Panc1 (cell line): ENCODE data around the gene SPO11. TPM values are rescaled to one million over a fixed set of nuclear protein-coding genes. Genes with fewer than 3 reads are reported as not detected.

Experiments used
- ATAC-seq: fragments of 200-7000 bp; cut with Tn5 transposase; 2 replicates; pipeline ENCODE4 v1.9.1; 2020; ENCODE audit warnings: mild to moderate bottlenecking, moderate library complexity
- BruUV-seq: library from RNA; stranded (reverse); fragments of 400-500 nt; replicated peaks from 2 replicates; lab custom pipeline; 2021; lab: Mats Ljungman, UMichigan
- CTCF ChIA-PET: fragments of 300-600 bp; sonication (Branson Sonifier 250); formaldehyde crosslinking; loops from one replicate; lab custom pipeline; 2022; ENCODE audit warnings: antibody characterized with exemption; lab: Charles Lee
- POLR2A ChIA-PET: fragments of 300-600 bp; sonication (Branson Sonifier 250); formaldehyde crosslinking; loops from one replicate; lab custom pipeline; 2022; ENCODE audit warnings: antibody characterized with exemption; lab: Charles Lee
- DNase-seq: peaks from one replicate; pipeline ENCODE4 v3.0.0-alpha.2; 2010; ENCODE audit warnings: low read depth, low spot score
- H3K27ac ChIP-seq: 2 replicates; pipeline ENCODE4 v1.5.1; 2011; ENCODE audit warnings: mild to moderate bottlenecking, low read length, inconsistent platforms
- H3K27me3 ChIP-seq: fragments of 200-500 bp; sonication (Bioruptor generic); 2 replicates; pipeline ENCODE4 v1.6.0; 2014; ENCODE audit warnings: low read length, inconsistent platforms; ENCODE audit not compliant: control insufficient read depth, insufficient read depth
- H3K36me3 ChIP-seq: fragments of 200-500 bp; sonication (Bioruptor generic); 2 replicates; pipeline ENCODE4 v1.5.1; 2014; ENCODE audit warnings: inconsistent platforms, mild to moderate bottlenecking, low read length, moderate library complexity; ENCODE audit not compliant: control insufficient read depth, insufficient read depth
- H3K4me1 ChIP-seq: 2 replicates; pipeline ENCODE4 v1.5.1; 2011; ENCODE audit warnings: inconsistent platforms, mild to moderate bottlenecking, low read length, moderate library complexity; ENCODE audit not compliant: control insufficient read depth, insufficient read depth
- H3K4me3 ChIP-seq, 2 experiments: 2 replicates each; pipeline ENCODE4 v1.5.1; 2011 to 2012; ENCODE audit warnings: low read depth in 2 of 2, low read length in 2 of 2, mild to moderate bottlenecking in 2 of 2, inconsistent platforms in 1 of 2, moderate library complexity in 1 of 2
- H3K9me3 ChIP-seq: fragments of 200-500 bp; sonication (Bioruptor generic); 2 replicates; pipeline ENCODE4 v1.5.1; 2014; ENCODE audit warnings: low read depth, mild to moderate bottlenecking, inconsistent platforms, low read length, moderate library complexity; ENCODE audit not compliant: control insufficient read depth, insufficient read depth
- CTCF ChIP-seq: fragments of 450-650 bp; IDR thresholded peaks from 2 replicates; pipeline ENCODE4 v1.5.1; 2017; ENCODE audit warnings: mild to moderate bottlenecking
- POLR2AphosphoS5 ChIP-seq: IDR thresholded peaks from 2 replicates; pipeline ENCODE4 v1.6.1; 2012; ENCODE audit warnings: mild to moderate bottlenecking, low read depth, low read length, moderate library complexity
- REST ChIP-seq, 2 experiments: IDR thresholded peaks; 2 replicates each; pipeline ENCODE4 v1.6.1; 2011 to 2012; ENCODE audit warnings: low read depth in 2 of 2, control low read depth in 1 of 2, low read length in 1 of 2, mild to moderate bottlenecking in 1 of 2, moderate library complexity in 1 of 2; ENCODE audit not compliant: insufficient read depth in 1 of 2
- SIN3A ChIP-seq: IDR thresholded peaks from 2 replicates; pipeline ENCODE4 v1.6.1; 2012; ENCODE audit warnings: low read depth, mild to moderate bottlenecking, low read length, moderate library complexity, borderline replicate concordance; ENCODE audit not compliant: insufficient read depth
- TCF7L2 ChIP-seq: IDR thresholded peaks from 2 replicates; pipeline ENCODE4 v1.6.1; 2011; ENCODE audit warnings: mild to moderate bottlenecking, low read depth, low read length, inconsistent platforms
- in situ Hi-C: cut with HindIII; loops from 2 replicates; pipeline ENCODE4 v1.10.0; 2016; ENCODE audit warnings: low sequenced_read_pairs, low pct_unique_long_range_greater_than_20kb
- intact Hi-C: fragments of 100-400 bp; cut with micrococcal nuclease; formaldehyde crosslinking; loops from one replicate; pipeline ENCODE4 v1.10.0; 2022; ENCODE audit not compliant: unreplicated experiment
- total RNA-seq: library from RNA; stranded (reverse); gene quantifications from one replicate; pipeline ENCODE4 v1.2.1, GENCODE V29; 2021; ENCODE audit not compliant: unreplicated experiment

The SPO11 gene
- total RNA-seq, 1 experiment from 2014 or later, result not detected

GRCh38 chr20:57322476-57322875 is 7.1 kb upstream of the SPO11 start:
- in situ Hi-C loops, result no loop called here
- no peaks in the 10 kb centered on the region; the same call in none of the 2 replicates for H3K27me3 ChIP-seq
- DNase-seq (no peak), ATAC-seq (no peak)
- TF ChIP-seq POLR2AphosphoS5, result no peak
- no peak for TF ChIP-seq SIN3A
- TF ChIP-seq REST (IDR thresholded peaks at IDR 0.05; ENCODE audit: insufficient read depth in 1 of 2, low read depth in 2 of 2, low read length in 1 of 2), result no peak
- TF ChIP-seq TCF7L2, result no peak
- no peak for TF ChIP-seq CTCF
- BruUV-seq, result no TSS peak
- H3K4me3 ChIP-seq, result no peak overlapping the region
- no peaks in the 10 kb centered on the region for H3K4me1 ChIP-seq
- ChIA-PET POLR2A (no interaction called here), CTCF (interaction anchor here (0.6 kb wide), 1 partner anchor 150 kb away, joined by 3 read pairs; no protein-coding TSS in a partner anchor)
- H3K27ac ChIP-seq, result no peak overlapping the region
- no peaks in the 10 kb centered on the region for H3K36me3 ChIP-seq
- intact Hi-C loops, result no loop called here
- no peaks in the 10 kb centered on the region for H3K9me3 ChIP-seq

GRCh38 chr20:57323034-57323433 is 6.6 kb upstream of the SPO11 start:
- POLR2A ChIA-PET, result no interaction called here

More at GRCh38 chr20:57323034-57323433, 6.6 kb upstream of the SPO11 start:
- intact Hi-C loops (no loop called here), in situ Hi-C loops (no loop called here)
- no peak overlapping the region for H3K27ac ChIP-seq
- CTCF ChIA-PET, result interaction anchor here (0.6 kb wide), 2 partner anchors 151 to 262 kb away, joined by 3 read pairs; no protein-coding TSS in a partner anchor
- DNase-seq (no peak), ATAC-seq (peak; percentile 71)
- TF ChIP-seq POLR2AphosphoS5 (no peak), REST (IDR thresholded peaks at IDR 0.05; ENCODE audit: insufficient read depth in 1 of 2, low read depth in 2 of 2, low read length in 1 of 2) (no peak), SIN3A (no peak), CTCF (no peak), TCF7L2 (no peak)
- H3K4me1 ChIP-seq, result no peaks in the 10 kb centered on the region
- no peaks in the 10 kb centered on the region for H3K36me3 ChIP-seq
- H3K9me3 ChIP-seq, result no peaks in the 10 kb centered on the region
- no peaks in the 10 kb centered on the region; the same call in none of the 2 replicates for H3K27me3 ChIP-seq
- H3K4me3 ChIP-seq, result no peak overlapping the region
- no TSS peak for BruUV-seq
